Lower leg skin (tissue), 3 donors: ENCODE results near the gene ATP9B.
"Not testable (repeated sequence)": the region's sequence is repeated elsewhere in the genome, so short reads cannot be mapped to it uniquely, and the experiment has no call there.

Source experiments
- CTCF ChIP-seq, 3 donors: fragments of 450-650 bp; IDR thresholded peaks; one replicate each; pipeline ENCODE4 v1.5.1; 2016; ENCODE audit warnings: antibody characterized with exemption in 3 of 3, mild to moderate bottlenecking in 3 of 3, moderate library complexity in 2 of 3
- POLR2A ChIP-seq, 2 donors: fragments of 450-650 bp; IDR thresholded peaks; one replicate each; pipeline ENCODE4 v1.6.1; 2016 to 2017; ENCODE audit warnings: antibody characterized with exemption in 2 of 2, mild to moderate bottlenecking in 1 of 2, moderate library complexity in 1 of 2

- TF ChIP-seq CTCF, POLR2A (IDR thresholded peaks at IDR 0.05): not testable (repeated sequence)
Measured at GRCh38 chr18:79072655-79073054, 3.5 kb downstream of the ATP9B start.
